Duodenal mucosa (tissue), 2 donors: ENCODE results near the gene ITGB2.

Experiments used
- H3K27ac ChIP-seq: one replicate; pipeline ENCODE4 v1.7.0; 2013; ENCODE audit warnings: low read depth, low read length
- H3K27me3 ChIP-seq, 2 donors: one replicate each; pipeline ENCODE4 v1.7.0; 2013; ENCODE audit warnings: low read length in 2 of 2, control low read depth in 1 of 2; ENCODE audit not compliant: insufficient read depth in 2 of 2, control insufficient read depth in 1 of 2
- H3K36me3 ChIP-seq, 2 donors: one replicate each; pipeline ENCODE4 v1.7.0; 2013; ENCODE audit warnings: low read length in 2 of 2, control low read depth in 1 of 2; ENCODE audit not compliant: insufficient read depth in 2 of 2, control insufficient read depth in 1 of 2
- H3K4me1 ChIP-seq, 2 donors: one replicate each; pipeline ENCODE4 v1.7.0; 2013; ENCODE audit warnings: low read length in 2 of 2, control low read depth in 1 of 2; ENCODE audit not compliant: insufficient read depth in 2 of 2, control insufficient read depth in 1 of 2
- H3K4me3 ChIP-seq, 2 donors: one replicate each; pipeline ENCODE4 v1.7.0; 2013; ENCODE audit warnings: low read length in 2 of 2, low read depth in 1 of 2
- H3K9ac ChIP-seq, 2 donors: one replicate each; pipeline ENCODE4 v1.7.0; 2013; ENCODE audit warnings: low read length in 2 of 2, low read depth in 1 of 2
- H3K9me3 ChIP-seq, 2 donors: one replicate each; pipeline ENCODE4 v1.7.0; 2013; ENCODE audit warnings: low read length in 2 of 2, control low read depth in 1 of 2; ENCODE audit not compliant: control insufficient read depth in 1 of 2

ITGB2 gene

GRCh38 chr21:44926331-44927101, 5.8 kb upstream of the ITGB2 start:
- Histone ChIP-seq H3K27me3 (peaks cover 32 to 46% of the 10 kb centered on the region in 2 donors), H3K4me1 (peaks cover 7 to 13% of the 10 kb centered on the region in 2 donors), H3K4me3 (peak overlapping the region; percentile 10 to 50), H3K9ac (peak overlapping the region in 1 of 2 donors; percentile 10), H3K36me3 (no peaks in the 10 kb centered on the region), H3K27ac (no peak overlapping the region), H3K9me3 (no peaks in the 10 kb centered on the region)

- Histone ChIP-seq H3K9me3 (no peaks in the 10 kb centered on the region), H3K4me3 (no peak overlapping the region), H3K27me3 (peaks cover 26 to 45% of the 10 kb centered on the region in 2 donors), H3K9ac (no peak overlapping the region), H3K4me1 (peaks cover 7 to 11% of the 10 kb centered on the region in 2 donors), H3K27ac (no peak overlapping the region), H3K36me3 (no peaks in the 10 kb centered on the region)
Measured at GRCh38 chr21:44925378-44925755, 4.7 kb upstream of the ITGB2 start.

GRCh38 chr21:44924606-44925377, 4.1 kb upstream of the ITGB2 start:
- no peak overlapping the region for H3K4me3 ChIP-seq
- H3K4me1 ChIP-seq = peaks cover 7 to 14% of the 10 kb centered on the region in 2 donors
- no peaks in the 10 kb centered on the region for H3K36me3 ChIP-seq
- H3K9me3 ChIP-seq = no peaks in the 10 kb centered on the region
- H3K27ac ChIP-seq = no peak overlapping the region
- H3K27me3 ChIP-seq = peaks cover 26 to 44% of the 10 kb centered on the region in 2 donors
- no peak overlapping the region for H3K9ac ChIP-seq

- Histone ChIP-seq H3K9me3 (no peaks in the 10 kb centered on the region), H3K9ac (no peak overlapping the region), H3K27me3 (peaks cover 22 to 42% of the 10 kb centered on the region in 2 donors), H3K27ac (no peak overlapping the region), H3K4me3 (no peak overlapping the region), H3K4me1 (peaks cover 7 to 16% of the 10 kb centered on the region in 2 donors), H3K36me3 (no peaks in the 10 kb centered on the region)
Measured at GRCh38 chr21:44923480-44924084, 2.9 kb upstream of the ITGB2 start.

GRCh38 chr21:44921928-44922327, 1.2 kb upstream of the ITGB2 start:
- no peaks in the 10 kb centered on the region for H3K9me3 ChIP-seq
- no peak overlapping the region for H3K9ac ChIP-seq
- H3K36me3 ChIP-seq = no peaks in the 10 kb centered on the region
- peaks cover 17 to 19% of the 10 kb centered on the region in 2 donors for H3K4me1 ChIP-seq
- H3K27ac ChIP-seq = no peak overlapping the region
- H3K27me3 ChIP-seq = peaks cover 12 to 29% of the 10 kb centered on the region in 2 donors
- H3K4me3 ChIP-seq = no peak overlapping the region

- Histone ChIP-seq H3K27me3 (peaks cover 5 to 25% of the 10 kb centered on the region in 2 donors), H3K9me3 (no peaks in the 10 kb centered on the region), H3K4me3 (peak overlapping the region; percentile 72 to 82), H3K27ac (no peak overlapping the region), H3K4me1 (peaks cover 12 to 17% of the 10 kb centered on the region in 2 donors), H3K9ac (peak overlapping the region; percentile 48 to 54), H3K36me3 (no peaks in the 10 kb centered on the region)
Measured at GRCh38 chr21:44919913-44920693, 596 bp downstream of the ITGB2 start.

GRCh38 chr21:44919111-44919912, 1.4 kb downstream of the ITGB2 start:
- H3K9me3 ChIP-seq = no peaks in the 10 kb centered on the region
- peaks cover 5 to 25% of the 10 kb centered on the region in 2 donors for H3K27me3 ChIP-seq
- H3K27ac ChIP-seq = no peak overlapping the region
- H3K4me3 ChIP-seq = peak overlapping the region; percentile 72 to 82
- peak overlapping the region; percentile 18 to 54 for H3K9ac ChIP-seq
- peaks cover 12 to 17% of the 10 kb centered on the region in 2 donors for H3K4me1 ChIP-seq
- no peaks in the 10 kb centered on the region for H3K36me3 ChIP-seq

- Histone ChIP-seq H3K4me3 (no peak overlapping the region), H3K36me3 (no peaks in the 10 kb centered on the region), H3K9me3 (no peaks in the 10 kb centered on the region), H3K27me3 (peaks cover 5 to 25% of the 10 kb centered on the region in 2 donors), H3K27ac (no peak overlapping the region), H3K9ac (peak overlapping the region in 1 of 2 donors; percentile 18), H3K4me1 (peaks cover 18 to 20% of the 10 kb centered on the region in 2 donors)
Measured at GRCh38 chr21:44918581-44919033, 2.1 kb downstream of the ITGB2 start.

- no peak overlapping the region for H3K4me3 ChIP-seq
- H3K4me1 ChIP-seq = peaks cover 23 to 25% of the 10 kb centered on the region in 2 donors
- peaks cover 5 to 24% of the 10 kb centered on the region in 2 donors for H3K27me3 ChIP-seq
Measured at GRCh38 chr21:44918107-44918470, 2.6 kb downstream of the ITGB2 start.

More at GRCh38 chr21:44918107-44918470, 2.6 kb downstream of the ITGB2 start:
- Histone ChIP-seq H3K36me3 (no peaks in the 10 kb centered on the region), H3K9me3 (no peaks in the 10 kb centered on the region), H3K9ac (no peak overlapping the region), H3K27ac (no peak overlapping the region)
